ENCODE data around the gene DDR2.

DNA sequence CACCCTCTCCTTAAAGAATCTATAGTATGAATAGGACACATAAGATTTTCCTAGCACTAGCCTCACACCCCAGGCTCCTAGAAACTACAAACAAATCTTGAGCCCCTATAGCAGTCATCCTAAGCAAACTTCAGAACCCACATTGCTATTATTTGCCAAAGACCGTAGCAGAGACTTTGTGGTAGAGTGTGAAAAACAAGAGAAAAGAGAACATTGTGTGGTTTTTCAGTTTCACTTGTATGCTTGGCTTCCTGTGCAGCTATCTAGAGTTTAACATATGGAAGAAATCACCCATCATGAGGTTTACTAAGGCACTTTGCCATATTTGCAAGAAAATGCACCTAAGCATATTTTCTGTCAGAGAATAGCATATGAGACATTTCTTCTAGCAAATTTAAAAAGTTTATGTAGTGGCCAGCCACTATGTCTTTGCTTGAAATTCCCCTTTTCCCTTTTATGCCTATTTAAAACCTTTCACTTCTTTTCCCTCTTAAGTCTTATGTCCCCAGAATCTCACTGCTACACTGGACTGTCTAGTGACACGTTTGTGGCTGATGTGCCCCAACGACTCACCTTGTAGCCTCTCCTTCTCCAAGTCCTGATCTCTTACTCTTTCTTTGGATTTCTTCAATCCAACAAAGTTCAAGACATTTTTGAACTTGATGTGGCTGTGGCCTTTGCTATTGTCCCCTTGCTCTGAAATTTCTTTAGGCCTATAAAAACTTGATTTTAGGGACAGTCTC lies 203.1 kb downstream of the DDR2 start:
- TF ChIP-seq POLR2A (IDR thresholded peaks at IDR 0.05) (no peak), EP300 (IDR thresholded peaks at IDR 0.05) (no peak)
- TF ChIP-seq, protein P1, sequence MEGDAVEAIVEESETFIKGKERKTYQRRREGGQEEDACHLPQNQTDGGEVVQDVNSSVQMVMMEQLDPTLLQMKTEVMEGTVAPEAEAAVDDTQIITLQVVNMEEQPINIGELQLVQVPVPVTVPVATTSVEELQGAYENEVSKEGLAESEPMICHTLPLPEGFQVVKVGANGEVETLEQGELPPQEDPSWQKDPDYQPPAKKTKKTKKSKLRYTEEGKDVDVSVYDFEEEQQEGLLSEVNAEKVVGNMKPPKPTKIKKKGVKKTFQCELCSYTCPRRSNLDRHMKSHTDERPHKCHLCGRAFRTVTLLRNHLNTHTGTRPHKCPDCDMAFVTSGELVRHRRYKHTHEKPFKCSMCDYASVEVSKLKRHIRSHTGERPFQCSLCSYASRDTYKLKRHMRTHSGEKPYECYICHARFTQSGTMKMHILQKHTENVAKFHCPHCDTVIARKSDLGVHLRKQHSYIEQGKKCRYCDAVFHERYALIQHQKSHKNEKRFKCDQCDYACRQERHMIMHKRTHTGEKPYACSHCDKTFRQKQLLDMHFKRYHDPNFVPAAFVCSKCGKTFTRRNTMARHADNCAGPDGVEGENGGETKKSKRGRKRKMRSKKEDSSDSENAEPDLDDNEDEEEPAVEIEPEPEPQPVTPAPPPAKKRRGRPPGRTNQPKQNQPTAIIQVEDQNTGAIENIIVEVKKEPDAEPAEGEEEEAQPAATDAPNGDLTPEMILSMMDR (IDR thresholded peaks at IDR 0.05), result no peak
